ENCODE results near the gene APBA2. TPM values are rescaled to one million over a fixed set of nuclear protein-coding genes. Genes with fewer than 3 reads are reported as not detected.
"Not testable (repeated sequence)": the region's sequence is repeated elsewhere in the genome, so short reads cannot be mapped to it uniquely, and the experiment has no call there.

The APBA2 gene
- total RNA-seq, 1 donor from 2014 or later, result 19.6 TPM

DNA sequence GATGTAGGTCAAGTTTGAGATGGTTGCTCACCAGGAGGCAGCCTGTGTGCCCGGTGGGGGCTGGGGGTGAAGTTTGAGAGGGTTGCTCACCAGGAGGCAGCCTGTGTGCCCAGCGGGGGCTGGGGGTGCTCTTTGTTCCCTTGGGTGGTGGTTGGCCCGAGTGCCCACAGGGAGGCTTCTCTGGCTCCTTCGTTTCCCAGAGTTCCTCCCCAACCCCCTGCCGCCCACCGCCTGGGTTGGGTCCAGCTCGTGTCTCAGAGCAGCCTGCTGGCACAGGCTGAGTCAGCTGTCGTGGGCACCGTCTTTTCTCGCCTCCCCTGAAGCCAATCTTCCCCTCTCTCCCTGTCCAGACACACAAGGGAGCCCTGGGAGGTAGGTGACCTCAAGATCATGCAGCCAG, 3.1 kb downstream of the APBA2 start:
- intact Hi-C loops (cut with DNase I), result no loop called here

DNA sequence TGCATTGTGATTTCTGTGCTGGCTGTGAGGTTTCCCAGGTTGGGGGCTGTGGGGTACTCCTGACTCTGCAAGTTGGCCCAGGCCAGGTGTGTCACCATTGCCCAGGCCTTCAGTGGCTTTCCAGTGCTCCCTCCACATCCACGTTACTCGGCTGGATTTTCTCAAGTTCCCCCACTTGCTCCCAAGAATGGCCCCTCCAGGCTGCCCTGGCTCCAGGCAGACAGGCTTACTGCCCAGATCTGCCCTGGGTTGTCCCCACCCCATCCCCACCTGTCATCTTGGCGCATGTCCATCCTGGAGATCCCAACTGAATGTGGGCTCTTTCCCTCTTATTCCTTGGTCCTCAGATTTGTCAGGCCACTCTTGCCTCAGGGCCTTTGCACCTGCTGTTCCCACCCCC, 3.6 kb downstream of the APBA2 start:
- TF ChIP-seq POLR2AphosphoS5 (IDR thresholded peaks at IDR 0.05; ENCODE audit: insufficient read depth in 1 of 2, low read depth in 1 of 2) (no peak), POLR2A (IDR thresholded peaks at IDR 0.05) (no peak)
- TF ChIP-seq, protein P1, sequence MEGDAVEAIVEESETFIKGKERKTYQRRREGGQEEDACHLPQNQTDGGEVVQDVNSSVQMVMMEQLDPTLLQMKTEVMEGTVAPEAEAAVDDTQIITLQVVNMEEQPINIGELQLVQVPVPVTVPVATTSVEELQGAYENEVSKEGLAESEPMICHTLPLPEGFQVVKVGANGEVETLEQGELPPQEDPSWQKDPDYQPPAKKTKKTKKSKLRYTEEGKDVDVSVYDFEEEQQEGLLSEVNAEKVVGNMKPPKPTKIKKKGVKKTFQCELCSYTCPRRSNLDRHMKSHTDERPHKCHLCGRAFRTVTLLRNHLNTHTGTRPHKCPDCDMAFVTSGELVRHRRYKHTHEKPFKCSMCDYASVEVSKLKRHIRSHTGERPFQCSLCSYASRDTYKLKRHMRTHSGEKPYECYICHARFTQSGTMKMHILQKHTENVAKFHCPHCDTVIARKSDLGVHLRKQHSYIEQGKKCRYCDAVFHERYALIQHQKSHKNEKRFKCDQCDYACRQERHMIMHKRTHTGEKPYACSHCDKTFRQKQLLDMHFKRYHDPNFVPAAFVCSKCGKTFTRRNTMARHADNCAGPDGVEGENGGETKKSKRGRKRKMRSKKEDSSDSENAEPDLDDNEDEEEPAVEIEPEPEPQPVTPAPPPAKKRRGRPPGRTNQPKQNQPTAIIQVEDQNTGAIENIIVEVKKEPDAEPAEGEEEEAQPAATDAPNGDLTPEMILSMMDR (IDR thresholded peaks at IDR 0.05), result no peak
- H3K4me1 ChIP-seq, result peaks cover 12% of the 10 kb centered on the region
- H3K27ac ChIP-seq, result no peak overlapping the region
- no peak overlapping the region for H3K4me3 ChIP-seq
- H3K27me3 ChIP-seq, result no peaks in the 10 kb centered on the region
- no peaks in the 10 kb centered on the region for H3K36me3 ChIP-seq
- no peaks in the 10 kb centered on the region for H3K9me3 ChIP-seq
- intact Hi-C loops (cut with DNase I), result no loop called here
- no peak for DNase-seq (ENCODE audit: extremely low spot score in 2 of 2)

More for the DNA sequence above, 3.1 kb downstream of the APBA2 start:
- H3K36me3 ChIP-seq, result no peaks in the 10 kb centered on the region
- no peak for TF ChIP-seq POLR2AphosphoS5 (IDR thresholded peaks at IDR 0.05; ENCODE audit: insufficient read depth in 1 of 2, low read depth in 1 of 2)
- TF ChIP-seq, protein P1 (IDR thresholded peaks at IDR 0.05), result no peak
- no peak for TF ChIP-seq POLR2A (IDR thresholded peaks at IDR 0.05)
- peaks cover 12% of the 10 kb centered on the region for H3K4me1 ChIP-seq
- H3K27ac ChIP-seq, result no peak overlapping the region
- H3K4me3 ChIP-seq, result no peak overlapping the region
- no peaks in the 10 kb centered on the region for H3K9me3 ChIP-seq
- DNase-seq (ENCODE audit: extremely low spot score in 2 of 2), result no peak
- H3K27me3 ChIP-seq, result no peaks in the 10 kb centered on the region

DNA sequence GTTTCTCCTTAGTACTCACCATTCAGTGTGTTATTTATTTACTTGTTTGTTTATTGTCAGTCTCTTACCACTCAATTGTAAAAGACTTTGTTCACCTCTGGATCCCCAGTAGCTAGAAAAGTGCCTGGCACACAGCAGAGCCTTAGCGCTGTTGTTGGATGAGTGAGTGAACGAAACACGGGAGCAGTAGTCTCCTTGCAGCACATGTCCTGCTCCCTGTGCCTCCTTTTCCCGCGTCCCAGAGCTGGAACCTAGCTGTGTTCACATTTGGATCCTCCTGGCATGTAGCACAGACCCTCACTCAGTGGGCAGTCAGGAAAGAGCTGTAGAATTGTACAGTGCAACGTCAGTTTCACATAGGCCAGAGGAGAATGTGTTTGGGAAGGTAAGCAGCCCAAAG, 4.1 kb downstream of the APBA2 start:
- H3K27me3 ChIP-seq; DNase-seq (ENCODE audit: extremely low spot score in 2 of 2); H3K36me3 ChIP-seq; H3K27ac ChIP-seq; H3K9me3 ChIP-seq; H3K4me3 ChIP-seq; intact Hi-C loops (cut with DNase I): not testable (repeated sequence)
- H3K4me1 ChIP-seq, result peaks cover 12% of the 10 kb centered on the region

DNA sequence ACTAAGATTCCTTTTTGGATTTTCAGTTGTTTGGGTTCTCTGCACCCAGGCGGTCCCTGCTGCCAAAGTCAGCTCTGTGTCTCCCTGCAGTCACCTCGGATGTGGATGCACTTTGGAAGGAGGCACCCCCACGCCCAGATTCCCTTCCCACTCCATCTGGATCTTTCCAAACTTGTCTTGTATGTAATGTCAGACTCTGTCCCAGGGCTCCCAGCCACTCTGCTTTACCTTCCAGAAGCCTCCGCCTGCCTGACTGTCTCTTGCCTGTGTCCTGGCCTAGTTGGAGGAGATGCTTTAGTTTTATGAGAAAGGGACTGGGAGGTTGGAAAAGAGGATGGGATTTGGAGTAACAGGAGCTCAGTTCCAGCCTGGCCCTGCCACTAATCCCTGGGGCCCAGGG, 4.5 kb downstream of the APBA2 start:
- DNase-seq (ENCODE audit: extremely low spot score in 2 of 2), result not testable (repeated sequence)

DNA sequence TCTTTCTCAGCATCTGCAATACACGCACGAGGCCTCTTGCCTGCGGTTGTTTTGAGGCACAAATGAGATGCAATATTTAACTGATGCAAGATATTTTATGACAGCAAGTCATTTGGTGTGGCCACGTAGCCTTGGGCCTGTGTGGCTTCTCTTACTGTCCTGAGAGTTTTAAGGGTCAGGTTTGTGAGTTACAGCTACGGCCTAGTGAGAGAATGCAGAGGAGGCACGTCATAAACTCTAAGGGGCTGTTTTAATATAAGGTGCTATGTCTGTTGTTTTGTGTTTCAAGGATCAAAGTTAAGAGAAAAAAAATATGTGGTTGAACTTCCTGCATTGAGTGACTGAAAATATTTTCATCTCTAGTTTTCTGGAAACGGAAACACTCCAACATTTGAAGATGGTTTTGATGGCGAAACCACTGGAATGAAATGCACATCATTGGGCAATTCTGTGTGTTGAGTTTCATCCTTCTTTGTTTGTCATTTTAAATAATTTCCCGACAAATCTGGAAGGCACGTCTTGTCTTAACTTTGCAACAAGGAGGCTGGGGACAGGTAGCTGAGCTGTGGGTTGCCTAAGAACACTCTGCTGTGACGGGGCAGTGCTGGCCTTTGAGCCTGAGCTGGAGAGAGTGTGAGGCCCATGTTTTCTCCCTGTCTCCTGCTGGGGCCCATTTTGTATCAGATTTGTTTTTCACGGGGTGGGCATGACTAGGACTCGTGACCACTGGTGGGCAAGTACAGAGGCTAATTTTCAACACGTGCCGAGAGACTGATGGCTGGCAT, 5.1 kb downstream of the APBA2 start:
- Histone ChIP-seq H3K27me3 (no peaks in the 10 kb centered on the region), H3K4me1 (peaks cover 5% of the 10 kb centered on the region), H3K4me3 (no peak overlapping the region), H3K36me3 (no peaks in the 10 kb centered on the region), H3K27ac (no peak overlapping the region), H3K9me3 (no peaks in the 10 kb centered on the region)
- intact Hi-C loops (cut with DNase I), result no loop called here
- TF ChIP-seq, protein P1 (IDR thresholded peaks at IDR 0.05), result no peak
- TF ChIP-seq POLR2AphosphoS5 (IDR thresholded peaks at IDR 0.05; ENCODE audit: insufficient read depth in 1 of 2, low read depth in 1 of 2), result no peak
- TF ChIP-seq POLR2A (IDR thresholded peaks at IDR 0.05), result no peak
- DNase-seq (ENCODE audit: extremely low spot score in 2 of 2), result no peak

More for the DNA sequence above, 4.5 kb downstream of the APBA2 start:
- H3K4me3 ChIP-seq; H3K27me3 ChIP-seq; H3K36me3 ChIP-seq; intact Hi-C loops (cut with DNase I); H3K4me1 ChIP-seq; H3K9me3 ChIP-seq; H3K27ac ChIP-seq: not testable (repeated sequence)

DNA sequence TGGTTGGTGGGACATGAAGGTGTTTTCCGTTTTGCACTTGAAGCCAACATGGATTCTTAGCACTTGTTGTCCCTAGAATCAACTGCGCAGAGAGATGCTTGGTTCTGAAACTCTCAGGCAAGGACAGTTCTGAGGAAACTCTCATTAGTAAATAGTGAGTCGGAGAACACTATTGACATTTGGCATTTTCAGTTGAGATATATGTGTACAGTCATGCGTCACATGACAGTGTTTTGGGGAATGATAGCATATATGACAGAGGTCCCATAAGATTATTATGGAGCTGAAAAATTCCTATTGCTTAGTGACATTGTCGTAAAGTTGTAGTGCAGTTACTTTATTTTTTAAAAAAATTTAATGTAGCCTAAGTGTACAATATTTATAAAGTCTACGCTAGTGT, 5.8 kb downstream of the APBA2 start:
- no peaks in the 10 kb centered on the region for H3K9me3 ChIP-seq
- intact Hi-C loops (cut with DNase I), result no loop called here
- TF ChIP-seq, protein P1 (IDR thresholded peaks at IDR 0.05), result no peak
- no peak for TF ChIP-seq POLR2A (IDR thresholded peaks at IDR 0.05)
- TF ChIP-seq POLR2AphosphoS5 (IDR thresholded peaks at IDR 0.05; ENCODE audit: insufficient read depth in 1 of 2, low read depth in 1 of 2), result no peak

More for the DNA sequence above, 5.8 kb downstream of the APBA2 start:
- no peaks in the 10 kb centered on the region for H3K36me3 ChIP-seq
- H3K4me1 ChIP-seq, result peaks cover 3% of the 10 kb centered on the region
- no peak overlapping the region for H3K27ac ChIP-seq
- H3K27me3 ChIP-seq, result no peaks in the 10 kb centered on the region
- no peak for DNase-seq (ENCODE audit: extremely low spot score in 2 of 2)
- no peak overlapping the region for H3K4me3 ChIP-seq
